GM18517 (cell line): ENCODE measurements around the gene ZP2.
"Not testable (repeated sequence)": the region's sequence is repeated elsewhere in the genome, so short reads cannot be mapped to it uniquely, and the experiment has no call there.

Source experiments
- ATAC-seq: cut with Tn5 transposase; IDR thresholded peaks from one replicate; pipeline ENCODE4 v1.9.1; 2021; ENCODE audit warnings: mild to moderate bottlenecking, moderate library complexity; ENCODE audit not compliant: unreplicated experiment

Gene ZP2

DNA sequence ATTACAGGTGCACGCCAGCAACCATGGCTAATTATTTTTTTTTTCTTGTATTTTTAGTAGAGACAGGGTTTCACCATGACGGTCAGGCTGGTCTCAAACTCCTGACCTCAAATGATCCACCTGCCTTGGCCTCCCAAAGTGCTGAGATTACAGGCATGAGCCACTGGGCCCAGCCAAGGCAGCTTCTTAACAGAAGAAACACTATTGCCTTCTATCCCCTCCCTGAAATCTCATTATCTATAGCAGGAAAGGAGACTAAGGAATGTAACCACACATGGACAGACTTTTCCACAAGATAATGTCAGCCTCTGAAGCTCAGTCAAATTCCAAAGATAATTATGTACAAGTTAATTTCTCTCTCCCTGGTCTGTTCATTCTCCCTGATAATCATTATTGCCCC, 5.7 kb upstream of the ZP2 start:
- no peak for ATAC-seq

DNA sequence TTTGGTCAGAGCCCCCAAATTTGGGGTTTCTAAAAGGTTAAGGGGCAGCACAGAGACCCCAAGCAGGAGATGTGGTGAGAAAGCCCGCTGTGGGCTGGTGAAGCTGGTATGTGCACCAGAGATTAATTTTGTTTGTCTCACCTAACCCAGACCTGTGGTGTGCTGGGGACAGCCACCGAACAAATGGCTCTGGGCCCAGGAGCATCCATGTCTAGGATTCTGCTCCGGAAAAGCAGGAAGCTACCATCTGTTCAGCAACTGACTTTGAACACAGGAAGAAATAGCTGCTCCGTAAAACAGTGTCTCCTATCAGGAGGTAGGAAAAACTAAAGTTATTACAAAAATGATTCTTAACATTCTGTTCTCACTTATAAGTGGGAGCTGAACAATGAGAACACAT, 2.7 kb upstream of the ZP2 start:
- no peak for ATAC-seq

DNA sequence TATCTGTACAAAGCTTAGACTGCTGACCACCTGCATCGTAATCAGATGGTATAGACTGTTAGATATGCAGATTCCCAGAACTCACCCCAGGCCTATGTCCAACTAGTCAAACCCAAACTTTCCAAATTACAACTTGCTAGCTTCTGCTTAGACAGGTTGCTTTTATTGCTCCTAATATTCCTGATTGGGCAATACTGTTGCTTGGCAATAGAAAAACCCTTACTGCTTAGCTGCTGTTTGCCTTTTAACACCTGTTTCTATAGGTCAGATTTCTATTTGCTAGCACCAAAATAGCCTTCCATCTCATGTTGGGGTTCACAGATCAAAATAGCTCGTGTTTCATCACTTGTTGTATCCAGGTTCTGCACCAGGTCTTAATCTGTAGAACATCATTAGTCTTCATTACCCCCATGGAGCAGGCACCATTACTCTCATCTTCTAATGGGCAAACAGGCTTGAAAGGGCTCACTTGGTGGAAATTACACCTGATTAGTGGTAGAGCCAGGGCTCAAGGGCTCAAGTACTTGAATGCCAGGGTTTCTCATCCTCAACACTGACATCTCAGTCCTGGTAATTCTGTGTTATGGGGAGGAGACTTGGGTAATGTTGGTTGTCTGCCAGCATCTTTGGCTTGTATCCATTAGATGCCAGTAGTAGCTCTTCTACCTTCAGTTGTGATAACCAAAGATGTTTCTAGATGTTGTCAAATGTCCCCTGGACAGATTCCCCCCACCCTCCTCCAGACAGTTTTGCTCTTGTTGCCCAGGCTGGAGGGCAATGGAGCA, 2.7 kb downstream of the ZP2 start:
- ATAC-seq = no peak

GRCh38 chr16:21206550-21206949, 4.8 kb downstream of the ZP2 start:
- no peak for ATAC-seq

DNA sequence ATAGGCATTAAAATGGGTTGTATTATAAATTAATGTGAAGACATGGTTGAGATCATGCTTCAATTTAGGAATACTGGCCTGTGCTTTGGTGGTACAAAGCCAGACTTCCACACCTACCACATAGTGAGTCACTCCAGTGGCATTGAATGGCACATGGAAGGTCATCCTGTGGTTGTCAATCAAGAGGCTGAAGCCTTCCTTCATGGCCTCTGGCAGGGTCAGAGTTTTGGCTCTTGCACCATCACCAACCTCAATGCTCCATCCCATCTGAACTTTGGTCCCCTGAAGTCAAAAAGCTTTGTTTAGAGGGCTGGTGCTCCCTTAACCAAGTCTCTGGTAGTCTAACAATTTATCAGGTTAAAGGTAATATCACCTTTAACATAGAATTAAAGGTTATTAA, 6.1 kb downstream of the ZP2 start:
- no peak for ATAC-seq

- ATAC-seq = no peak
Measured at GRCh38 chr16:21203155-21203797, 8.1 kb downstream of the ZP2 start.

DNA sequence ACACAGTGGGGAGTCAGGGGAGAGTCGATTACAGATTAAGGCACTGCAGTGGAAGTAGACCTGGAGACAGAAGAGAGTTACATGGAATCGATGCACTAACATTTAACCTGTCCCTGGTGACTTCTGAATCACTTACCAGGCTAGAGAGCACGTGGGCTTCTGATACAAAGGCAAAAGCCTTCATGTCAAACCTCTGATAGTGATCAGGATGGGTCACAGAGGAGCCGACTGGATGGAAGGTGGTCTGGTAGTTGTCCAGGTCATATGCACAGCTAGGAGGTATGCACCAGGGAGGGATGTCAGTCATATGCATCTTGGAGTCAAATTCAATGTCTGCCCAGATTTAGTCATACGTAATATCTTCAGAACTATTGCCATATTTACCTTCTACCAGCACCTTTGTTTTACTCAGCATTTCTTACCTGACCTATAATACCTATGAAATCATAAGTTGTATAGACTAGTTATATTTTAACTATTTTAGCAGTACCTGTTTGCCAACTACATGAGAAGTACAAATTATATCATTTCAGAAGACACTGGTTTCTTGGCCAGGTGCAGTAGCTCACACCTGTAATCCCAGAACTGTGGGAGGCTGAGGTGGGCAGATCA, 11.7 kb downstream of the ZP2 start:
- no peak for ATAC-seq

- ATAC-seq = no peak
Measured at GRCh38 chr16:21197621-21198020, 13.8 kb downstream of the ZP2 start.

GRCh38 chr16:21197112-21197511, 14.3 kb downstream of the ZP2 start:
- ATAC-seq = no peak

DNA sequence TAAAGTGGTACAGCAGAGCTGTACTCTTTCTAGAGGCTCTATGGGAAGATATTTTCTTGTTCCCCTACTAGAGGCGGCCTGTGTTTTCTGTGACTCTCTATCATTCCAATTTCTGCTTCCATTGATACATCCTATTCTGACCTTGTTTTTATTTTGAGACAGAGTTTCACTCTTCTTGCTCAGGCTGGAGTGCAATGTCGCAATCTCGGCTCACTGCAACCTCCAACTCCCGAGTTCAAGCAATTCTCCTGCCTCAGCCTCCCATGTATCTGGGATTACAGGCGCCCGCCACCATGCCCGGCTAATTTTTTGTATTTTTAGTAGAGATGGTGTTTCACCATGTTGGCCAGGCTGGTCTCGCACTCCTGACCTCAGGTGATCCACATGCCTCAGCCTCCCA, 16.0 kb downstream of the ZP2 start:
- ATAC-seq = not testable (repeated sequence)

DNA sequence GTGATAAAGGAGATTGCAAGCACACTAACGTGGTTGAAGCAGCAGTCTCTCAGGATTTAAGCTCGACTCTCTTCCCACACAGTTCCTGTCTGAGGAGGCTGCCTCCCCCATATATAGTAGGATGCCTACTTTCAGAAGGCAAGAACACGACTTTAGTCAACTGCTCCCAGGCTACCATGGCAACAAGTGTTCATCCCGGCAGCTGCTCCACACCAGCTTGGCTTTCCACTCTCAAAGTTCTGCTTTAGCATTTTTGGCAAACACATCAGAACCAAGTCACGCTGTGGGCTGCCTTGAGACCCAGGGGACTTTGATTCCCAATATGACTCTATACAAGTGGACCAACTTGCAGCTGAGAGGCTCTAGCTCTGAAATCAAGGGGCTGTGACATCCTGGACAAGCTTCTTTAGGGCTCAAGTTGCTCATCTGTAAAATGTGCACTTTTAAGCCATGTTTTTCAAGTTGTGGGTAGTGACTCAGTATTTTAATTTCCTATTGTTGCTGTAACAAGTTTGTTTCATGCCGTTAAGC, 16.5 kb downstream of the ZP2 start:
- ATAC-seq = no peak

DNA sequence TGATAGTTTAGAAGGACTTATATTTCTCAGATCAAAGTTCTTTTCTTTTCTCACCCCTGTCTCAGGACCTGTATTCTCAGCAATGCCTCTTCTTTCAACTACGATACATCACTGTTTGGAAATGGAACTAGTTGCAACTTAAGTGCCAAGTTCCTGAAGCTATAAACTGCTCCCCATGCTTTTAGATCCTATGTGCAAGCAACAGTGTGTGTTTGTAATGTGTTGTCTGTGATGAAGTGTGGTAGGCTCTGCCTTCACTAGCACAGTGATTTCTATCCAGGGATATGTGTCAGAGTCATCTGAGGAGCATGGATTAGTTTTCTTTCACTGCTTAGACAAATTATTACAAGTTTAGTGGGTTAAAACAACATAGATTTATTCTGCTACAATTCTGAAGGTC, 18.4 kb downstream of the ZP2 start:
- ATAC-seq = no peak

- ATAC-seq = no peak
Measured at GRCh38 chr16:21190599-21190998, 20.8 kb downstream of the ZP2 start.

- no peak for ATAC-seq
Measured at GRCh38 chr16:21190013-21190412, 21.4 kb downstream of the ZP2 start.

GRCh38 chr16:21189311-21189710, 22.1 kb downstream of the ZP2 start:
- ATAC-seq = no peak

- ATAC-seq = no peak
Measured at GRCh38 chr16:21186326-21186691, 25.1 kb downstream of the ZP2 start.

- ATAC-seq = no peak
Measured at GRCh38 chr16:21185659-21186325, 25.6 kb downstream of the ZP2 start.

GRCh38 chr16:21184834-21185233, 26.5 kb downstream of the ZP2 start:
- ATAC-seq = no peak

GRCh38 chr16:21183995-21184394, 27.4 kb downstream of the ZP2 start:
- no peak for ATAC-seq

DNA sequence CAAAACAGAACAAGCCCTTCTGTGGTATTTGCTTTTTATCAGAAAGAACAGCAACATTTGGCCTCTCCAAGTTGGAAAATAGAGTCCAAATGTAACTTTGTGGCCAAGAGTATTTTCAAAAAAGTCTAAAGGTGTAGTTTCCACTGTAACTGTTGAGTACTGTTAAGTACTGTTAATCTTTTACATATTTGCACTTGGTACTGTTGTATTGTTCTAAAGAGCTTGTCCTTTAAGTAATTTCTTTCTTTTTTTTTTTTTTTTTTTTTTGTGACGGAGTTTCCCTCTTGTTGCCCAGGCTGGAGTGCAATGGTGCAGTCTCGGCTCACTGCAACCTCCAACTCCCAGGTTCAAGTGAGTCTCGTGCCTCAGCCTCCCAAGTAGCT, 31.4 kb downstream of the ZP2 start:
- no peak for ATAC-seq

DNA sequence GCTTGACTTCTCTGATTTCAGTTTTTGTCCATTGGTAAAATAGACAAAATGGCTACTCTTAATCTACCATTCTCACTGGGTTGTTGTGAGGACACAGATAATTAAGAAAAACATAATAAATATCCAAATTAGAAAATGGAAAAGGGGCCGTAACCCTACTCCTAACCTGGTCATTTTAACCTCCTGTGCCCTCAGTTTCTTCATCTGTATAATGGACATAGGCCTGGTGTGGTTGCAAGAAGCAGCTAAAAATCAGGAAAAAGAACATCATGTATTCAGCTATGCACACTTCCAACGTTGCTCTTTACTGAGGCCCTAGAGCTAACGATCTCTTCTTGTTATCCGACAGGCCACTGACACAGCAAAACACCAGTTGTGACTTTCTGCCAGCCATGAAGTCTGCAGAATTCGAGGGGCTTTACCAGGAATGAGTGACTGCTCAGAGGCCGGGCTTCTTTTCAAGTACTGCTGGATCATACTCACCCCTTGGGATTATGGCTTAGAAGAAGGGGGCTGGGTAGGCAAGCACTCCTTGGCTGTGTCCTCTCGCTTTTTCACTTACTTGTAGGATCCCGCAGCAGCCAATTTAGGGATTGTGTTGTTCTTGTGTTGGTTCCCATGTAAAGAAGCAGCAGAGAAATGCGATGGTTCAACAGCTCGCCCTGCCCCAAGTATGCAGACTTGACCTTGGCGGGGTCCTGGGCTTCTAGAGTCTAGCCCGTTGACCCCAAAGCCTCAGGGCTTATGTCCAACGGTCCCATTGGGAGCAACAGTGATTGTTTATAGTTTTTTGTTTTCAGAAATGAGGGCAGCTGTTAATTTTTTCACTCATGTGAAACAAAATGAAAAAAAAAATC, 32.0 kb downstream of the ZP2 start:
- no peak for ATAC-seq
